GM12878 (cell line): ENCODE measurements around the gene SMARCAL1.

Experiments
- ATF3 ChIP-seq: IDR thresholded peaks from 2 replicates; pipeline ENCODE4 v1.6.1; 2011; ENCODE audit warnings: low read depth, mild to moderate bottlenecking, low read length, moderate library complexity, borderline replicate concordance; ENCODE audit errors: extremely low read depth
- ATF7 ChIP-seq: fragments of 450-650 bp; IDR thresholded peaks from 2 replicates; pipeline ENCODE4 v1.6.1; 2016; ENCODE audit warnings: low read depth, mild to moderate bottlenecking
- CREB1 ChIP-seq: IDR thresholded peaks from 2 replicates; pipeline ENCODE4 v1.6.1; 2012; ENCODE audit warnings: low read depth, mild to moderate bottlenecking, inconsistent platforms
- CTCF ChIP-seq, 3 experiments: IDR thresholded peaks in 2 of 3; conservative IDR thresholded peaks in 1 of 3; 2 replicates each; pipeline ENCODE4 v1.5.1; 2011; ENCODE audit warnings: low read depth in 3 of 3, low read length in 3 of 3, mild to moderate bottlenecking in 3 of 3, control low read depth in 2 of 3, moderate library complexity in 2 of 3, inconsistent platforms in 1 of 3, mixed read lengths in 1 of 3; ENCODE audit not compliant: control insufficient read depth in 2 of 3, insufficient read depth in 1 of 3; ENCODE audit errors: extremely low read depth in 1 of 3
- ELK1 ChIP-seq: IDR thresholded peaks from 2 replicates; pipeline ENCODE4 v1.6.1; 2012; ENCODE audit warnings: low read depth, low read length, improper control_type of control experiment
- RAD51 ChIP-seq: fragments of 450-650 bp; IDR thresholded peaks from 2 replicates; pipeline ENCODE4 v1.6.1; 2016; ENCODE audit warnings: moderate library complexity, mild to moderate bottlenecking, inconsistent platforms
- RELA ChIP-seq: fragments of 450-650 bp; IDR thresholded peaks from 2 replicates; pipeline ENCODE4 v1.8.0; 2014; ENCODE audit warnings: borderline replicate concordance; ENCODE audit not compliant: partially characterized antibody
- SIN3A ChIP-seq: IDR thresholded peaks from 2 replicates; pipeline ENCODE4 v1.6.1; 2012; ENCODE audit warnings: low read depth, low read length, improper control_type of control experiment
- ZBTB11 ChIP-seq: fragments of 450-650 bp; formaldehyde crosslinking; IDR thresholded peaks from 2 replicates; pipeline ENCODE4 v1.5.0; 2022; ENCODE audit warnings: mild to moderate bottlenecking, missing genetic modification characterization
- ZNF274 ChIP-seq: IDR thresholded peaks from one replicate; pipeline ENCODE4 v1.8.0; 2011; ENCODE audit not compliant: insufficient read length, insufficient read depth

GRCh38 chr2:216480221-216480620 lies 67.9 kb downstream of the SMARCAL1 start:
- TF ChIP-seq ZNF274, result no peak
- no peak for TF ChIP-seq CREB1
- TF ChIP-seq RELA, result no peak
- TF ChIP-seq CTCF (IDR thresholded peaks at IDR 0.05 in 2 of 3, conservative IDR thresholded peaks at IDR 0.05 in 1 of 3; ENCODE audit: control insufficient read depth in 2 of 3, extremely low read depth in 1 of 3, insufficient read depth in 1 of 3, low read depth in 3 of 3, low read length in 3 of 3), result no peak
- no peak for TF ChIP-seq SIN3A
- no peak for TF ChIP-seq ZBTB11 (CRISPR knock-in tag)
- TF ChIP-seq RAD51, result no peak
- no peak for TF ChIP-seq ATF3
- TF ChIP-seq ATF7, result no peak
- no peak for TF ChIP-seq ELK1
